GM18909 (cell line): ENCODE data around the gene FAM171A2.
"Not testable (repeated sequence)": the region's sequence is repeated elsewhere in the genome, so short reads cannot be mapped to it uniquely, and the experiment has no call there.

ENCODE experiments used
- ATAC-seq: cut with Tn5 transposase; IDR thresholded peaks from one replicate; pipeline ENCODE4 v1.9.1; 2021; ENCODE audit warnings: mild to moderate bottlenecking; ENCODE audit not compliant: unreplicated experiment, poor library complexity

Gene FAM171A2

DNA sequence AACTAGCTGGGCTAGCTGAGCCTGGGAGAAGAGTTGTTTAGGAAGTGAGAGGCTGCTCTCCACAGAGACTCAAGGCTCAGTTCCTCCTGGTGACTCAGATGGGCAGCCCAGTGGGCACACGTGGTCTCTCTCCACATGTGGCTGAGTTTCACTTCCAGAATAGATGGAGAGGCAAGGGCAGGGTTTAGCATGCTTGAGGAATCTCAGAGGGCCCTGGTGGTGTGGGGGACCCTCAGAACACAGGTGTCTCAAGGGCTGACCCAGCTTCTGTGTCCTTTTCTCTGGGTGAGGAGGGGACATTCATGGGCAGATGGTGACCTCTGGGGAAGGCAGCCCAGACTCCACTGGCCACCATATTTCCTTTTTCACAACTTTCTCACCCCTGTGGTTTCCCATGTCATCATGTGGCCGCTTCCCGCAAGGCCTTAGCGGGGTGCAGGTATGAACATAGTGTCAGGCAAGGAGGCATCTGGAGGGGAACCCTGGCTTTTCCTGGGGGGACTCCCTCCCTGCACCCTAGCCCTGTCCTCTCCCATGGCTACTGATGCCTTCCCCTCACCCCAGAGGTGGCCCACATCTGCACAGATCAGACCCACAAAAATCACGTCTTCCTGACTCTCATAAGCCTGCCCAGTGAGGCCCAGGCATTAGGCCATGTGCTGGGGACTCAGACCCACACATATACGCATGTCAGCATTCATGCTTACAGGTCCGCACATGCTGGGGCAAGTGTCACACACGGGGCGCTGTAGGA lies 15.2 kb downstream of the FAM171A2 start:
- ATAC-seq = peak; percentile 48

DNA sequence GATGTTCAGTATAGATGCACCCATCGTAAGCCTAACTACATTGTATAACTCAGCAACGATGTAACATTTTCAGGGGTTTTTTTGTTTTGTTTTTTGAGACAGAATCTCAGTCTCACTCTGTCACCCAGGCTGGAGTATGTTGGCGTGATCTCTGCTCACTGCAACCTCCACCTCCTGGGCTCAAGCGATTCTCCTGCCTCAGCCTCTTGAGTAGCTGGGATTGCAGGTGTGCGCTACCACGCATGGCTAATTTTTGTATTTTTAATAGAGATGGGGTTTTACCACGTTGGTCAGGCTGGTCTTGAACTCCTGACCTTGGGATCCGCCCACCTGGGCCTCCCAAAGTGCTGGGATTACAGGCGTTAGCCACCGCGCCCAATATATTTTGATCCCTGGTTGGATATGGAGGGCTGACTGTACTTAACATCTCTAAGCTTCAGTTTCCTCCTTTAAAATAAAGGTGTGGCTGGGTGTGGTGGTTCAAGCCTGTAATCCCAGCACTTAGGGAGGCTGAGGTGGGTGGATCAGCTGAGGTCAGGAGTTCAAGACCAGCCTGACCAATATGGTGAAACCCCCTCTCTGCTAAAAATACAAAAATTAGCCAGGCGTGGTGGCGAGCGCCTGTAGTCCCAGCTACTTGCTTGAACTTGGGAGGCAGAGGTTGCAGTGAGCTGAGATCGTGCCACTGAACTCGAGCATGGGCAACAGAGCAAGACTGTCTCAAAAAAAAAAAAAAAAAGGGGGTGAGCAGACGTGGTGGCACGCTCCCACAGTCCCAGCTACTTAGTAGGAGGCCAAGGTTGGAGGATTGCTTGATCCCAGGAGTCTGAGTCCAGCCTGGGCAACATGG lies 16.2 kb downstream of the FAM171A2 start:
- ATAC-seq = not testable (repeated sequence)

DNA sequence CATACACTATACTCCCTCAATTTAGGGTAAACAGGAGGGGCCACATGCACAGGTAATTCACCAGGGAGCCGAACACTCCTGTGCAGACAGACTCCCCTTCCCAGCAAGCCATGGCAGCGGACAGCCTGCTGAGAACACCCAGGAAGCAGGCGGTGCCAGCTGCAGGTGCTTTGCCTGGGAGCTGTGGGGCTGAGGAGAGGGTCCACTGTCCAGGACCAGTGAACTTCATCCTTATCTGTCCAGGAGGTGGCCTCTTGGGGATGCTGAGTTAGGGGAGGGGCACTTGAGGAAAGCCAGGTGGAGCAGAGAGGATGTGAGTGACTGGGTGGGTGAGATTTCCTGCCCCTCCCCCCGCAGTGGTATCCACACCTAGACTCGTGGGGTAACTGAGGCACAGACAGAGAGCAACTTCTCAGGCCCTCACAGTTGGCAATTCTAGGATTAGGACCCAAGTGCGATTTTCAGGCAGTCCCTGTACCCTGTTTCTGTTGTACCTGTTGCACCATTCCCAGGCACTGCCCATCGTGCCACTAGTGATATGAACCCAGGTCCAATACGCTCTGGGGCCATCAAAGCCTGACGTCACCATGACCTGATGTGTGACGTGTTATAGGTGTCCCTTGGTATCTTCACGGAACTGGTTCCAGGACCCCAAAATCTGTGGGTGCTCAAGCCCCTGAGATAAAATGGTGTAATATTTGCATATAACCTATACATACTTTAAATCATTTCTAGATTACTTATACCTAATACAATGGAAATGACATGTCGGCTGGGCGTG lies 17.4 kb downstream of the FAM171A2 start:
- ATAC-seq = no peak

DNA sequence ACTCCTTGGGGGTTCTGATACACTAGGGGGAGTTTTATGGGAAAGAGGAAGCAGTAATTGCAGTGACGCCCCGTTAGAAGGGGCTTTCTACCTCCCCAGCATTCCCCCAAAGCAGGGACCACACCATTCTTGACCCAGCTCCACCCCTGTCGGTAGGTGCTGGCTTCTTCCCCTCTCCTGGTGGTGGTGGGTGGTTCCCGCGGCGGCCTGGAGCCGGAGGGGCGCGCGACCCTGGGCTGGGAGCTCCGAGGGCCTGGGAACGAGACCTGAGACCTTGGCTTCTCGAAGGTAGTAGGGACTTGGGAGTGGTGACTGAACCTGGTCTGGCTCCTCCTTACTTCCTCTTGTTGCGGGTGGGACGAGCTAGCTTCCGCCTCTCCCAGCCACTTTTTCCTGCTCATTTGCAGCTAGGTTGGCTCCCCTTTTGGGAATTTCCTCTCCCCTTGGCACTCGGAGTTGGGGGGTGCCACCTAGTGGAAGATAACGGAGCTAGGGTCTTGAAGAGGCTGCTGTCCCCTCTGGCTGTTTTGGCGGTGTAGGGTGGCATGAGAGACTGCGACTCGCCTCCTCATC lies 18.1 kb downstream of the FAM171A2 start:
- peak; percentile 15 for ATAC-seq

DNA sequence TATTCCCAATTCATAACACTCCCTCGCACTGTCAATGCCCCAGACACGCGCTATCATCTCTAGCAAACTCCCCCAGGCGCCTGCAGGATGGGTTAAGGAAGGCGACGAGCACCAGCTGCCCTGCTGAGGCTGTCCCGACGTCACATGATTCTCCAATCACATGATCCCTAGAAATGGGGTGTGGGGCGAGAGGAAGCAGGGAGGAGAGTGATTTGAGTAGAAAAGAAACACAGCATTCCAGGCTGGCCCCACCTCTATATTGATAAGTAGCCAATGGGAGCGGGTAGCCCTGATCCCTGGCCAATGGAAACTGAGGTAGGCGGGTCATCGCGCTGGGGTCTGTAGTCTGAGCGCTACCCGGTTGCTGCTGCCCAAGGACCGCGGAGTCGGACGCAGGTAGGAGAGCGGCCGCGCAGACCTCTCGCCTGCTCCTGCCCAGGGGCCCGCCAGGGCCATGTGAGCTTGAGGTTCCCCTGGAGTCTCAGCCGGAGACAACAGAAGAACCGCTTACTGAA lies 18.7 kb downstream of the FAM171A2 start, which contains the start of gene GRN:
TSS of gene GRN (plus strand) at position 364 of the 515 bp plus-strand sequence. CDS start 3,863 bp downstream, outside the sequence.
- peak; percentile 67 for ATAC-seq

DNA sequence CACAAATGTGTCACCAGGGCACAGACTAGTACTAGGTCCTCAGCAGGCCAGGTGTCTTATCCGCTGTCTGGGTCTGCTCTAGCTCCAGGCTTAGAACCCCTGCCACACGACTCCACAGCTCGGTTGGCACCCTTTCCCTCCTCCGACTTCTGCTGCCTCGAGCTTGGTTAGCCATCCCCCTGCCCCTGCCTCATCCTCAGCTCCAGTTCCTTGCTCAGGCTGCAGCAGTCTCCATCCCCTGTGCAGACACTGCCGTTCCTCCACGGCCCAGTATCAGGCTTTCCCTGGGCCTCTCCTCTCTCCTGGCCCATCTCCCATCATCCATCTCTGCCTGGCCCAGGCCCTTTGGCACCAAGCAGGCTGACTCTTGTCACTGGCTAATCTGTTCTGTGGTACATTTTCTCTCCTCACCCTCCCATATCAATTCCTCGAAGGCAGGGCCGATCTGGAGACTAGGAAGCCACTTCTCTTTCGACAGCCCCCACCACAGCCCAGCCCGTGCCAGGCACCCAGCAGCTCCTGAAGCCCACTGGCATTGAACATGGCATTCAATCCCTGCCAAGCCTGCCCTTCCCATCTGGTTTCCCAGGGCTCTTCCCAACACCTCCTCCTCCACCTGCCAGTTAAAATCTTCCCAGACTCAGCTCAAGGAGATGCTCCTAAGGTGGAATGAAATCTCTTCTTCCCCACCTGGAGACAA lies 20.0 kb downstream of the FAM171A2 start:
- ATAC-seq = no peak

DNA sequence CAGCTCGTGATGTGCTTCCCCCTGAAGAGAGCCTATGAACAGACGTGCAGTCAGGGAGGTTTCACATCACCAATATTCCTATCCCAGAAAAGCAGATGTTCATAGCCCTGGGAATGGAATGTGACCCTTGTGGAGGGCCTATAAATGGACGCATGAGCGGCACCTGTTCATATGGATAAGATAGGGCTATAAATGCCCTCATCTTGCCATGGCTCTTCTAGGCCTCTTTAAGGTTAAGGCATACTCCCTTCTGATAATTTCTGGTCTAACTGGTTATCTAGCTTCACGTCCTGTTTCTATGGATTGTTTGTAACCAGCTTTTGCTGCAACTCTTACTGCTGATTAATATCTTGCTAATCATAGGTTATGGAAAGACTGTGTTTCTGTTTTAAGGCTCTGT lies 23.1 kb downstream of the FAM171A2 start:
- not testable (repeated sequence) for ATAC-seq

DNA sequence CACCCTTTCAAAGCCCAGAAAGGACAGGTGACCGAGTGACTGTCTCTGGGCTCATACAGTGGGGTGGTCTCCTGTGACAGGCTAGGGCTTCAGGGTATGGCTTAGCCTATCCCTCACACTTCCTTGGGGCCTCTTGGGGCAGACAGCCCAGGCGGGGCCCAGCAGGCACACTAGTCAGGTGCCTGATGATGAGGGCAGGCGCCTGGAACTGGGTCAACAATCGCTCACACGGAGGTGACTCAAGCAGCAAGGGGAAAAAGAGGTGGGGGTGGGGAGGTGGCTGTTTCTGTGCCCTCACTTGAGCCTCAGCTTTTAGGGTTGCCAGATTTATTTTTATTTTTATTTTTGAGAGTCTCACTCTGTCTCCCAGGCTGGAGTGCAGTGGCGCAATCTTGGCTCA lies 25.0 kb downstream of the FAM171A2 start:
- ATAC-seq = no peak

DNA sequence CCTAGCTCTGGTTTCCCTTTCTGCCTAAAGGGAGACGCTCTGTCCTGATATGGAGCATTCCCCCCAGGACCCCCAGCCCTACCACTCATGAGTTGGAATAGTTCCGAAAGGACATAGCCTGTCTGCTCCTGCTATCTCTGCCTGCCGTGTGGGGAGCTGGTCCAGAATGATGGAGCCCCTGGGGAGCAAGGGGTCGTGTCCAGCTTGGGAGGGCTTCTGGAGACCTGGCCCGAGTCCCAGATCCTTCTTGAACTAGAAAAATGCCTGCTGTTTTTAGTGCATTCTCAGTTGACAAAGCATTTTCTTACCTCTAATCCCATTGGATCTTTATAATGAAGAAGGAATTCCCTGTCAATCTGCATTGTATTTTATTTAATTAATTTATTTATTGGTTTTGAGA lies 27.7 kb downstream of the FAM171A2 start:
- ATAC-seq = no peak

DNA sequence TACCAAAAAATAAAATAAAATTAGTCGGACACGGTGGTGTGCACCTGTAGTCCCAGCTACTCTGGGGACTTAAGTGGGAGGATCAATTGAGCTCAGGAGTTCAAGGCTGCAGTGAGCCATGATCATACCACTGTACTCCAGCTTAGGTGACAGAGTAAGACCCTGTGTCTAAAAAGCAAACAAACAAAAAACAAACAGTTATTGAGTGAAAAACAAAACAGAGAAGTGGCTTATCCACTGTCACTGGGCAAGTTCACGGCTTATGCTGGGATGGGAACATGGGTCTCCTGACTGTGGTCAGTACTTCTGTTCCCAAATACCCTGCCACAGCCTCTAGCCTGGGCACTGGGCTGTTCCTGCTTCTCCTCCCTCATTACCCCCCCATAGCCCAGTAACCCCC lies 28.1 kb downstream of the FAM171A2 start:
- ATAC-seq = no peak

DNA sequence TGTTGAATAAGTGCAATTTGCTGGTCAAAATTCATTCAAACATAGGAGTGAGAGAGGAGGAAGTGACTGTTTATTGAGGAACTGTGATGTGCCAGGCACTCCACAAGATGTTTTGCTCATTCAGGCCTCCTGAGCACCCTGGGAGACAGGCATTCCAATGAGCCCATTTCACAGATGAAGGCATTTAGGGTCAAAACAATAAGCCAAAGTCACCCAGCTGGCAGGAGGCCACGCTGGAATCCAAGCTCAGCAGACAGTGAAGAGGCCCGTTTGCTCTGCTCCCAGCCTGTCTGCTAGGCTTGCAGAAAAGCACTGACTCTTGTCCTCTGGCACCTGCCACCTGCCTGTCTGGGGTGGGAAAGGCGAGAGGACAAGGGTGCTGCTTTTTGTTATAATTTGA lies 28.9 kb downstream of the FAM171A2 start:
- no peak for ATAC-seq

DNA sequence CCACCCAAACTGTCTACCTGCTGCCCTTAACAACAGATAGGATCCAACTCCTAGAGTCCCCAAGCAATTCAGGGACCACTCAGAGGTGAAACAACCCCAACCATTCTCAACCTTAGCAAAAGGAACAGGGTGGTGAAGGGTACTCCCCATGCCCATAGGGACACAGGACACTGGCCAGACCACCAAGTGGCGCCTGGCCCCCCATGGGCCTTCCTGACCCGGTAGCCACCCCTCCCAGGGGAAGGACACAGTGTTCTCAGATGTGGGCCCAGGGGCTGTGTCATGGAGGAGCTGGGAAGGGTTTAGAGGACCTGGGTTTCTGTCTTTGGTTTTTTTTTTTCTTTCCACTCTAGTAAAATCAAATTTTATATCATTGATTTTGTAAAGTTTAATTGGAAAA lies 29.3 kb downstream of the FAM171A2 start:
- no peak for ATAC-seq

DNA sequence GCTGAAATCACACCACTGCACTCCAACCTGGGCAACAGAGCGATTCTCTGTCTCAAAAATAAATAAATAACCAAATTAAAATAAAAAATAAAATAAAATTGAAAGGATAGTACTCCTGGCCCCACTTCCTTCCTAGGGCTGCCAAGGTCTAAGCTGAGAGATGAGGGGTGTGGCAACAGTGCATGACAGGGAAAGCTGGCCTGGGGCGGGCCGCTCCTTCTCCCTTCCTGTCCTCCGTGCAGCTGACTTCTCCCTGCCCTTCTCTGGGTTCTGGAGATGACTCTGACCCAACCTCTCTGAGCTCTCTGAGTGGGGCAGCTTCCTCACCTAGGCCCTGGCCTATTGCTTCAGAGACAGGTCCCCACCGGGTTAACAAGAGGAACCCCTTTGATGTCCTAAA lies 30.3 kb downstream of the FAM171A2 start:
- ATAC-seq = no peak

DNA sequence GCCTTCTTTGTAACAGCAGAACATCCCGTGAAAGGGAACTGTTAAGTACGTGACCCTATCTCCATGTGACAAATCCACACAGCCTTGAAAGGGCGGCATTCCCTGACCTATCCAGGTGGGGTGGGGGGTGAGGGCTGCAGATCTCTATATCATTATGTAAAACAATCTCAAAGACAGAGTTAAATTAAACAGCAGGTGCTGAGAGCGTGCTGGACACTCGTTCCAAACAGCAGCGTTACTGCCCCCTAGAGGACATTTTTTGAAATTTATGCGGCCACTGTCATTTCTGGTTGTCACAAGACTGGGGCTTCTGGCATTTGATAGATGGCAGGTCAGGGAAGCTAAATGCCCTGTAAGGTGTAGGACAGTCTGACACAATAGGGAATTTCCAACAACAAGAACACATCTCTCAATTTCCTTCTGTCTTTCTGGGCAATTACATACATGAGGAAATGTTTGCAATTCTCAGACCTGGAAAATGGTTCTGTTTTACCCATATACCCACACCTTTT lies 32.3 kb downstream of the FAM171A2 start:
- ATAC-seq = no peak

DNA sequence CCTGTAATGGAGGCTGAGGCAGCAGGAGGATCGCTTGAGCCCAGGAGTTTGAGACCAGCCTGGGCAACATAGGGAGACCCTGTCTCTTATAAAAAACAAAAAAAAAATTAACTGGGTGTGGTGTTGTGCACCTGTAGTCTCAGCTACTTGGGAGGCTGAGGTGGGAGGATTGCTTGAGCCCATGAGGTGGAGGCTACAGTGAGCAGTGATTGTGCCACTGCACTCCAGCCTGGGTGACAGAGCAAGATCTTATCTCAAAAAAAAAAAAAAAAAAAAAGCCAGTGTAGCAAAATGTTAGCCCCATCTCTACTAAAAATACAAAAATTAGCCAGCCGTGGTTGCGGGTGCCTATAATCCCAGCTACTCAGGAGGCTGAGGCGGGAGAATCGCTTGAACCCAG lies 33.4 kb downstream of the FAM171A2 start:
- not testable (repeated sequence) for ATAC-seq

DNA sequence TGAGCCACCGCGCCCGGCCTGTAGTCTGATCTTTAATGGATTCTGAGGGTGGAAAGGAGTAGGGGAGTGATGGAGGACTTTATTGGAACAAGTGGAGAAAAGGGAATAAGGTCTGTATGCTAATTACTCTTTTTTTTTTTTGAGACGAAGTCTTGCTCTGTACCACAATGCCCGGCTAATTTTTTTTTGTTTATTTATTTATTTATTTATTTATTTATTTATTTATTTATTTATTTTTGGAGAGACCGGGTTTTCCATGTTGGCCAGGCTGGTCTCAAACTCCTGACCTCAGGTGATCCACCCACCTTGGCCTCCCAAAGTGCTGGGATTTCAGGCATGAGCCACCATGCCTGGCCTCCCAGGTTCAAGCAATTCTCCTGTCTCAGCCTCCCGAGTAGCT lies 34.1 kb downstream of the FAM171A2 start:
- not testable (repeated sequence) for ATAC-seq

DNA sequence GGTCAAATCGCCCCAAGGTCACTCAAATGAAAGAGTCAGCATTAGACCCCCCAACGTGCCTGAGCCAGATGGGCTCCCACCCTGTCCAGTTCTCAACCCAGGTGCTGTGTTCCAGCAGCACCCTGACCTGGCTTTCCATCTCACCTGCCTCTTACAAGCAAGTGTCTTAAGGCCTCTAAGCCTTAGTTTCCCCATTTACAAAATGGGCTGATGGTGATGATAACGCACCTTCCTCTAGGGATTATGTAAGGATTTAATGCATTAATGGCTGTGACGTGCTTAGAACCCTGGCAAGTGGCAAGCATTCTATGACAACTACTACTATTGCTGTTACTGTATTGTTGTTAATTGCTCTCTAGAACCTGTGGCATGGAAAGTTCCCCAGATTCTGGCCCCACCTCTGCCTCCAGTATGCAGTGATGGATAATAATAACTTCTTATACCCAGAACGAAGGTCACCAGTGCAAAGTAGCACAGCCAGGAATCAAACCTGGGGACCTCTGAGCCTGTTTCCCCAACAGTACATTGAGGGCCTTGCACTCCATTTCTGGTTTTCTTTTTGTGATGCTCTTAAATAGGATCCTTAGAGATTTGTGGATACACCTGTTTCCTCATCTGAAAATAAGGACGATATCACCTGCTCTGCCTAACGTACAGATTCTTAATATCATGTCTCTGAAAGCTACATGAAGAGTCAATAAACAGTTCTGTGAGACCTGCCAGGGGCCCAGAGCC lies 35.8 kb downstream of the FAM171A2 start:
- ATAC-seq = no peak

DNA sequence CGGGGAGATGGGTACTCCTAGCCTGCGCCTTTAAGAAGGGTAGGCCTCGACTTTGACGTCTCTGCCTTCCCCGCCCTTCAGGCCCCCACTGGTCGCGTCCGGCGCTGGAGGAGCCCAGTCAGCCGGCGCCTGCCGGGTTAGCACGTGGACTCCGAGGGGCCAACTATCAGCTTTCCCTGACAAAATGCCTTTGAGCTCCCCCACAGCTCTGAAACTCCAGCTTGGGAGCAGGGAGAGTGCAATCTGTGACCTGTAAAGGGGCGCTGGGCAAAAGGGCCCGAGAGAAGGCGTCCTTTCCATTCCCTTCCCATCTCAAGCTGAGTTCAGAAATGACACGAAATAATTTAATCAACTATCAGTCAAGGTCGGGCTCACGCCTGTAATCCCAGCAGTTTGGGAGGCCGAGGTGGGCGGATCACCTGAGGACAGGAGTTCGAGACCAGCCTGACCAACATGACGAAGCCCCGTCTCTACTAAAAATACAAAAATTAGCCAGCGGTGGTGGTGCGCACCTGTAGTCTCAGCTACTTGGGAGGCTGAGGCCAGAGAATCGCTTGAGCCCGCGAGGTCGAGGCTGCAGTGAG lies 36.7 kb downstream of the FAM171A2 start:
- ATAC-seq = peak; percentile 46
